SU-DHL-6 (cell line): Measurements from ENCODE around the gene ZNF607.
A peak's percentile ranks its signal among the peaks of the same experiment; 100 is the strongest.

Experiments used
- H2AFZ ChIP-seq: fragments of 200-600 bp; sonication (generic); 2 replicates; pipeline ENCODE4 v1.6.1; 2014; ENCODE audit warnings: low read depth, mild to moderate bottlenecking, moderate library complexity, mixed read lengths, antibody characterized with exemption, low read length; ENCODE audit not compliant: severe bottlenecking
- H3F3A ChIP-seq: fragments of 200-600 bp; shearing (Covaris generic); 2 replicates; pipeline ENCODE4 v1.6.0; 2016; ENCODE audit warnings: antibody characterized with exemption, mild to moderate bottlenecking; ENCODE audit not compliant: insufficient read depth
- H3K27ac ChIP-seq: fragments of 200-600 bp; sonication (generic); 2 replicates; pipeline ENCODE4 v1.5.1; 2016; ENCODE audit warnings: low read depth, mild to moderate bottlenecking, low read length, moderate library complexity, mixed read lengths
- H3K27me3 ChIP-seq: fragments of 200-600 bp; sonication (generic), shearing (Covaris generic); 2 replicates; pipeline ENCODE4 v1.6.0; 2014; ENCODE audit warnings: mild to moderate bottlenecking, low read length
- H3K36me3 ChIP-seq: fragments of 200-600 bp; sonication (generic); 2 replicates; pipeline ENCODE4 v1.6.1; 2014; ENCODE audit warnings: mild to moderate bottlenecking, low read length, mixed read lengths
- H3K4me2 ChIP-seq: fragments of 300-600, 200-600 bp; shearing (Covaris generic), sonication (generic); 2 replicates; pipeline ENCODE4 v1.6.0; 2014; ENCODE audit warnings: low read length, low read depth, mild to moderate bottlenecking; ENCODE audit not compliant: poor library complexity, severe bottlenecking
- H3K4me3 ChIP-seq: fragments of 200-600 bp; sonication (generic); 2 replicates; pipeline ENCODE4 v1.5.1; 2014; ENCODE audit warnings: antibody characterized with exemption, low read length, mild to moderate bottlenecking, mixed read lengths; ENCODE audit not compliant: insufficient read depth, poor library complexity, severe bottlenecking
- H3K79me2 ChIP-seq: fragments of 200-600 bp; sonication (generic); 2 replicates; pipeline ENCODE4 v1.6.1; 2014; ENCODE audit warnings: mild to moderate bottlenecking, low read length, moderate library complexity; ENCODE audit not compliant: insufficient read depth
- H3K9ac ChIP-seq: fragments of 200-600 bp; sonication (generic); 2 replicates; pipeline ENCODE4 v1.7.0; 2014; ENCODE audit warnings: mild to moderate bottlenecking, low read length
- H3K9me2 ChIP-seq: fragments of 200-600 bp; sonication (generic); replicated peaks from 2 replicates; pipeline ENCODE4 v1.6.1; 2014; ENCODE audit warnings: low read length; ENCODE audit not compliant: insufficient read depth
- H3K9me3 ChIP-seq: fragments of 200-600 bp; sonication (generic); 2 replicates; pipeline ENCODE4 v1.6.1; 2014; ENCODE audit warnings: low read length, mixed read lengths; ENCODE audit not compliant: insufficient read depth
- H4K20me1 ChIP-seq: fragments of 200-600 bp; sonication (generic); 2 replicates; pipeline ENCODE4 v1.6.1; 2014; ENCODE audit warnings: low read depth, mild to moderate bottlenecking, antibody characterized with exemption, low read length, moderate library complexity, mixed read lengths
- EZH2phosphoT487 ChIP-seq: fragments of 200-600 bp; sonication (generic), shearing (Covaris generic); conservative IDR thresholded peaks from 2 replicates; pipeline ENCODE4 v1.6.1; 2018; ENCODE audit warnings: mild to moderate bottlenecking, antibody characterized with exemption, low read length, moderate library complexity, mixed read lengths
- TF ChIP-seq, protein P1 (sequence below): fragments of 200-600 bp; sonication (generic); IDR thresholded peaks from one replicate; pipeline ENCODE4 v1.5.1; 2017; ENCODE audit warnings: antibody characterized with exemption, mild to moderate bottlenecking, low read length, moderate library complexity; ENCODE audit not compliant: insufficient read depth, poor library complexity, severe bottlenecking

ZNF607 gene

DNA sequence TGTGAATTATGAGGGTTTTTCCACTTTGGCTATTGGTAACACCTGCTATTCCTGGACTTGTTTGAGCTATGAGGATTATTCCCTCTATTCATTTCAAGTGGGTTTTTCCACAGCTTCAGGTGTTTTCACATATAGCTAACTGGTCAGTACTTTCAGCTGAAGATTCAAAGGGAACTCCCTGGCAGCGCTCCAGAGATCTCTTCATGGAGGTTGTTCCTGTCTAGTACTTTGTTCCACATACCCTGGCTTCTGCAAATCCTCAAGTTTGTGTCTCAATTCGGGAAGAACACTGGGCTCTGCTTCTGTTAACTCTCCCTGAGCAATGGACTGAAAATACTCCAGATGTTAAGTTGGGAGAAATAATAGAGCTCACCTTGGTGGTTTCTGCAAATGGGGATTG is 5.6 kb upstream of the ZNF607 start:
- Histone ChIP-seq H3K4me3 (no peak overlapping the region), H3K9me3 (no peaks in the 10 kb centered on the region), H3K79me2 (no peaks in the 10 kb centered on the region), H3K36me3 (no peaks in the 10 kb centered on the region), H3K9ac (no peak overlapping the region), H3K9me2 (no peaks in the 10 kb centered on the region), H2AFZ (no peak overlapping the region), H3K27me3 (no peaks in the 10 kb centered on the region), H4K20me1 (no peaks in the 10 kb centered on the region), H3K4me2 (no peak overlapping the region), H3K27ac (no peak overlapping the region), H3F3A (no peaks in the 10 kb centered on the region)
- TF ChIP-seq, protein P1, sequence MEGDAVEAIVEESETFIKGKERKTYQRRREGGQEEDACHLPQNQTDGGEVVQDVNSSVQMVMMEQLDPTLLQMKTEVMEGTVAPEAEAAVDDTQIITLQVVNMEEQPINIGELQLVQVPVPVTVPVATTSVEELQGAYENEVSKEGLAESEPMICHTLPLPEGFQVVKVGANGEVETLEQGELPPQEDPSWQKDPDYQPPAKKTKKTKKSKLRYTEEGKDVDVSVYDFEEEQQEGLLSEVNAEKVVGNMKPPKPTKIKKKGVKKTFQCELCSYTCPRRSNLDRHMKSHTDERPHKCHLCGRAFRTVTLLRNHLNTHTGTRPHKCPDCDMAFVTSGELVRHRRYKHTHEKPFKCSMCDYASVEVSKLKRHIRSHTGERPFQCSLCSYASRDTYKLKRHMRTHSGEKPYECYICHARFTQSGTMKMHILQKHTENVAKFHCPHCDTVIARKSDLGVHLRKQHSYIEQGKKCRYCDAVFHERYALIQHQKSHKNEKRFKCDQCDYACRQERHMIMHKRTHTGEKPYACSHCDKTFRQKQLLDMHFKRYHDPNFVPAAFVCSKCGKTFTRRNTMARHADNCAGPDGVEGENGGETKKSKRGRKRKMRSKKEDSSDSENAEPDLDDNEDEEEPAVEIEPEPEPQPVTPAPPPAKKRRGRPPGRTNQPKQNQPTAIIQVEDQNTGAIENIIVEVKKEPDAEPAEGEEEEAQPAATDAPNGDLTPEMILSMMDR, result no peak
- TF ChIP-seq EZH2phosphoT487, result no peak

DNA sequence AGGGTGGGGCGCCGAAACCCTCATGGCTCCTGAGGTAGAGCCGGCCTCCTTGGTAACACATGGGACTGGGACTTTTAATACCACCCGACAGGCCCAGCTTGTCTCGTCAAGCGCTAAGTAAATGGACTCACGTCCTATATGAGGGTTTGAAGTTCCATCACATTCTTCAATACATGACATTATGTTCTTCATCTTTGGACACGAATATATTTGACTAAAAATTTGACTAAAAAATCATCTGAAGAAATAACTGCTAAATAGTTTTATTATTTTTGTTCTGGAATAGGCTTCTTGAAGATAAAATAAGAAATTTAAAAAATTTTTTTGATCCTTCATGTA is 335 bp upstream of the ZNF607 start:
- H3K9ac ChIP-seq, result peak overlapping the region; percentile 78; the same call in 1 of the 2 replicates
- H3K9me3 ChIP-seq, result no peaks in the 10 kb centered on the region
- H2AFZ ChIP-seq, result peak overlapping the region; percentile 91
- H3F3A ChIP-seq, result no peaks in the 10 kb centered on the region
- H3K4me3 ChIP-seq, result peak overlapping the region; percentile 80
- no peaks in the 10 kb centered on the region for H3K36me3 ChIP-seq
- no peaks in the 10 kb centered on the region for H3K9me2 ChIP-seq
- H3K4me2 ChIP-seq, result peak overlapping the region; percentile 73
- H4K20me1 ChIP-seq, result no peaks in the 10 kb centered on the region
- H3K27me3 ChIP-seq, result no peaks in the 10 kb centered on the region
- peaks cover 38% of the 10 kb centered on the region for H3K79me2 ChIP-seq
- TF ChIP-seq, protein P1, result no peak
- TF ChIP-seq EZH2phosphoT487, result no peak
- H3K27ac ChIP-seq, result no peak overlapping the region

DNA sequence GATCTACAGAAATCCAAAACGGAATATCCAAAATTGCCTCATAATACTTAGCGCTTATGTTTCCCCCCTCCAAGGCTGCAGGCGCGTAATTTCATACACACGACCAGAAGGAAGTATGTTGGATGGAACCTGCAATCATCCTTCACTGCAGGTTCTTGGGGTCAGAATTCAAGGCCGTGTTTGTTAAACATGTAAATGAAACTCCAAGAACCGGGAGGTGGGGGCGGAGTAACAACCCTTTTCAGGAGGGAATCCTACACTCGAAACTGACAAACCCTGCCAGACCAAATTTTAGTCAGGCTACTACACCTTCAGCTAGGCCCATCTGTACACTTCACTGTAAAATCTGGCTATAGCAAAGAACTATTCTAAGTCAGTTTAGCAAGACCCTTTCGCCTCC is 1.3 kb downstream of the ZNF607 start:
- Histone ChIP-seq H3K79me2 (peaks cover 44% of the 10 kb centered on the region), H3K9ac (peak overlapping the region; percentile 78), H3K27me3 (no peaks in the 10 kb centered on the region), H3K36me3 (peaks cover 3% of the 10 kb centered on the region; the same call in 1 of the 2 replicates), H4K20me1 (no peaks in the 10 kb centered on the region), H3K9me2 (no peaks in the 10 kb centered on the region), H3K4me2 (peak overlapping the region; percentile 73), H3F3A (no peaks in the 10 kb centered on the region), H3K27ac (no peak overlapping the region), H2AFZ (no peak overlapping the region), H3K4me3 (peak overlapping the region; percentile 80), H3K9me3 (no peaks in the 10 kb centered on the region)
- TF ChIP-seq, protein P1, result no peak
- no peak for TF ChIP-seq EZH2phosphoT487

DNA sequence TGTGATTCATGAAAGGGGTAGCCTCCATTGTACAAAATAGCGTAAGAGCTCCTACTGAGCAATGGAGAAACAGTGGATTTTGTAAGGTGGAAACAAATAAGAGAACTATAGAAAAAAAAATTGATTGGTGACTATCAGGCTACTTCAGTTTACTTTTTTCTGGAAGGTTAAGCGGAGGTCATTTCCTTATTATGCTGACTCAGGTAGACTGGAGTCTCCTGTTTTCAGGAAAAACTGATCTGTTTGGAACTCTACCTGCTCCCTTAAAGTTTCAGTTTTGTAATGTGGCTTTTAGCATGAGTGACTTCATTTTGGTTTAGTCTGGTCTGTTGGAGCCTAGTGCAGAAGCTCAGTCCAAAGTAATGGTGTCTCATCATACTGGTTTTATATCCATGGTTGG is 3.4 kb downstream of the ZNF607 start:
- H3K4me2 ChIP-seq, result no peak overlapping the region
- H3K4me3 ChIP-seq, result no peak overlapping the region
- H3K9me2 ChIP-seq, result no peaks in the 10 kb centered on the region
- no peaks in the 10 kb centered on the region for H3K9me3 ChIP-seq
- H2AFZ ChIP-seq, result no peak overlapping the region
- H3F3A ChIP-seq, result no peaks in the 10 kb centered on the region
- no peaks in the 10 kb centered on the region for H4K20me1 ChIP-seq
- H3K27me3 ChIP-seq, result no peaks in the 10 kb centered on the region
- no peak overlapping the region for H3K9ac ChIP-seq
- peaks cover 4% of the 10 kb centered on the region; the same call in 1 of the 2 replicates for H3K36me3 ChIP-seq
- no peak overlapping the region for H3K27ac ChIP-seq
- TF ChIP-seq, protein P1, result no peak
- TF ChIP-seq EZH2phosphoT487, result no peak
- H3K79me2 ChIP-seq, result peaks cover 63% of the 10 kb centered on the region
